Brain microvascular endothelial cell (primary cell): Measurements from ENCODE around the gene RPL36AL.
"Not testable (repeated sequence)": the region's sequence is repeated elsewhere in the genome, so short reads cannot be mapped to it uniquely, and the experiment has no call there.

Experiments used
- DNase-seq: peaks from one replicate; pipeline ENCODE4 v3.0.0-alpha.2; 2020
- H3K27ac ChIP-seq: fragments of 250-450 bp; sonication (Bioruptor Pico); 2 replicates; pipeline ENCODE4 v1.5.1; 2020; ENCODE audit warnings: mild to moderate bottlenecking, moderate library complexity
- H3K27me3 ChIP-seq: fragments of 250-450 bp; sonication (Bioruptor Pico); replicated peaks from 2 replicates; pipeline ENCODE4 v1.5.1; 2020; ENCODE audit warnings: mild to moderate bottlenecking
- H3K36me3 ChIP-seq: fragments of 250-450 bp; sonication (Bioruptor Pico); replicated peaks from 2 replicates; pipeline ENCODE4 v1.5.1; 2020; ENCODE audit warnings: mild to moderate bottlenecking
- H3K4me3 ChIP-seq: 2 replicates; pipeline ENCODE4 v1.5.1; 2011; ENCODE audit warnings: low read depth, mild to moderate bottlenecking, control low read depth, low read length, moderate library complexity
- CTCF ChIP-seq: IDR thresholded peaks from 2 replicates; pipeline ENCODE4 v1.5.1; 2011; ENCODE audit warnings: low read depth, mild to moderate bottlenecking, moderate library complexity, low read length, control low read depth, inconsistent platforms; ENCODE audit errors: missing control alignments
- in situ Hi-C: cut with HindIII; loops from 2 replicates; pipeline ENCODE4 v1.10.0; 2017; ENCODE audit warnings: low sequenced_read_pairs, low pct_ligation_motif_present

The RPL36AL gene

DNA sequence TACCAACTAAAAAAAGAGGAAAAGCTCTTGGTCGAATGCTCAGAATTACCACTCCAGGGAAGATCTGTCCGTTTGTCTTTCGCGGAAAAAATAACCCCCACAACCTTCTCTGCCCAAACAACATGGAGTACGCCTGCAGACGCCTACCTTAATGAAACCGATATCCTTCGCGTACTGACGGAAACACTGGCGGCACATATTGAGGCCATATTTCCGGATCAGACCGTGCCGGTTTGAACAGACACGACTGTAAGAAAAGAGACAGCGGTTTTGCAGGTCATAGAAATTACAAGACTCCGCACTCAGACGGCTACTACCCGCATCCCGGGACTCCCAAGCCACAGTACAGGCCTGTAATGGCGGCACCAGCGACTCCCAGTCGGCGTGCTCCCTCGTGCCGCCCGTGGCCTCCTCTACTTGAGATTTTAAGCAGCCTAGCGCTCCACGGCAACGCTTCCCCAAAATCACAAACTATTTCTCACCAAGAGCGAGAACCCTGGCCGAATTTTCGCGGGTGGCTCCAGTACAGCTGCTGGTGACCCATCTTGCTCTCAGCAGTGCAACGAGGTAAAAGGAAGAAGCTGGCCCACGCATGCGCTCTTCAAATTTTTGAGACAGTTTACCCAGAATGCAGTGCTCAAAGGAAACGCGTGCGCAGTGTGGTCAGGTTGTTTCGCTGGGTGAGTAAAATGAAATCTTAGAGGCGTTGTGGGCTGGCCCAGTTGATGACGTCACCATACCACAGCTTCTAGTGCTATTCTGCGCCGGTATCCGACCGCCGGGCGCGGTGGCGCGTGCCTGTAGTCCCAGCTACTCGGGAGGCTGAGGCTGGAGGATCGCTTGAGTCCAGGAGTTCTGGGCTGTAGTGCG lies 34.4 kb downstream of the RPL36AL start, which contains the start of gene RPS29:
TSS of gene RPS29 (minus strand) at position 578 of the 870 bp plus-strand sequence. CDS start at position 544, 34 bp downstream.
- in situ Hi-C loops, result no loop called here
- H3K4me3 ChIP-seq, result peak within 1 kb of the TSS; percentile 99
- TF ChIP-seq CTCF, result no peak
- H3K27me3 ChIP-seq, result no peaks in the 10 kb centered on the region
- peak within 1 kb of the TSS; percentile 97 for H3K27ac ChIP-seq
- H3K36me3 ChIP-seq, result peaks cover 33% of the 10 kb centered on the region
- DNase-seq, result peak; percentile 99

- DNase-seq, result peak; percentile 14
- in situ Hi-C loops, H3K27me3 ChIP-seq: not testable (repeated sequence)
- Histone ChIP-seq H3K27ac (peak overlapping the region; percentile 97), H3K4me3 (peak overlapping the region; percentile 99), H3K36me3 (peaks cover 33% of the 10 kb centered on the region)
Measured at GRCh38 chr14:49584981-49585640, 35.3 kb downstream of the RPL36AL start.

- in situ Hi-C loops, result no loop called here
- Histone ChIP-seq H3K4me3 (peak overlapping the region; percentile 99), H3K27ac (no peak overlapping the region)
Measured at GRCh38 chr14:49584058-49584457, 36.4 kb downstream of the RPL36AL start.

GRCh38 chr14:49583629-49584028 lies 36.8 kb downstream of the RPL36AL start:
- H3K4me3 ChIP-seq, result peak overlapping the region; percentile 99
- no peak overlapping the region for H3K27ac ChIP-seq
- no peak for TF ChIP-seq CTCF
- H3K27me3 ChIP-seq, result no peaks in the 10 kb centered on the region
- H3K36me3 ChIP-seq, result peaks cover 33% of the 10 kb centered on the region
- in situ Hi-C loops, result no loop called here
- no peak for DNase-seq

More at GRCh38 chr14:49584058-49584457, 36.4 kb downstream of the RPL36AL start:
- Histone ChIP-seq H3K36me3 (peaks cover 33% of the 10 kb centered on the region), H3K27me3 (no peaks in the 10 kb centered on the region)
- no peak for TF ChIP-seq CTCF
- no peak for DNase-seq

- DNase-seq, result no peak
- H3K27ac ChIP-seq, result no peak overlapping the region
- H3K27me3 ChIP-seq, result no peaks in the 10 kb centered on the region
- TF ChIP-seq CTCF, result no peak
- no peak overlapping the region for H3K4me3 ChIP-seq
- H3K36me3 ChIP-seq, result peaks cover 35% of the 10 kb centered on the region
- in situ Hi-C loops, result no loop called here
Measured at GRCh38 chr14:49582113-49582977, 38.1 kb downstream of the RPL36AL start.
